ENCODE results near the gene DNAJB6.

The DNAJB6 gene

GRCh38 chr7:157411580-157411979 lies 74.8 kb downstream of the DNAJB6 start:
- DNase-seq, result no peak

DNA sequence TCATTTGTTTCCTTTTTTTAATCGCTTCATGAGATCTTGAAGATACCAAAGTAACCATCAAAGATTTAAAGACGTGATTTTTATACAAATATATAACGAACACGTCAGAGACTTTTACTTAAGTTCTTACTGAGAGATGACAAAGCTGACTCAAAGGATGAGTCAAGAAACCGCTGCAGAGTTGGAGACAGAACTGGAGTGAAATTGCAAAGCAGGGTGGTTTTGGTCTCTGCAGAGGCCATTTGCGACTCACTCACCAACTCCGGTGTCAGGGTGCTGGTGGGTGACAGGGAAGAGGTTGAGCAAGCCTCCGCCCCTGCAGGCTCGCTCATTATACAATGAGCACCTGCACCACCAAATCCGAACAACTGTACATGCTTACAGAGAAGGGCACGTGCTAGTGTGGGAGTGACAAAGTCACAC lies 75.2 kb downstream of the DNAJB6 start:
- no peak for DNase-seq

DNA sequence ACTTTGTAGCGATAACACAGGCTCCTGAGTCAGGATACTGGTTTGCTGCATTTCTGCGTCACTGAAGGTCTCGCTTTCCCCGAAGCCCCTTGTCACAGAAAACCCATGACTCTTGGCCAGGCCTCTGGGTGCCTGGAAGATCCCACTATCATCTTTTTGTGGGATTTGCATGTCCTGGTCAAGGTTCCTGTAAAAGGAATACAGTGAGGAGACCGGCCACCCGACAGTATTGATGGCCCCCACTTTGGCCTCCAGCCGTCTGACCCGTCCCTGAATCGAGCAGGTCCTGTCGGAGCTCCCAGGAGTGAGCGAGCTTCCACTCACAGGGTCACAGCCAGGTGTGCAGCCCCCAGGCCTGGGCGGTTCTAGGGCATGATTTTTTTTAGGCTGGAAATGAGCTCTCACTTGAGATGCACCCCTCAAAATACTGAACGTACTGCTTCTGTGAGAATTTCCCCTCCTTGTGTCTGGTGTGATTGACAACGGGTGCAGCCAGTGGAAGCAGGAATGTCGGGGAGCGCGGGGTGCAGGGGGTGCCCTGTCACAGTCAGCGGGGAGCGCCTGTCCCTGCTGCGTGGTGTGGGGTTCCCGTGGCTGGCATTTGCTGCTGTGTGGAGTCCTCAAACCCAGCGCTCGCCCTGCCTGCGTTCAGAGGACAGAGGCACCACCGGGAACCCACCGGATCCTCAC lies 75.8 kb downstream of the DNAJB6 start:
- no peak for DNase-seq

GRCh38 chr7:157413881-157414701 lies 77.3 kb downstream of the DNAJB6 start:
- no peak for DNase-seq

- no peak for DNase-seq
Measured at GRCh38 chr7:157414702-157415096, 77.9 kb downstream of the DNAJB6 start.

DNA sequence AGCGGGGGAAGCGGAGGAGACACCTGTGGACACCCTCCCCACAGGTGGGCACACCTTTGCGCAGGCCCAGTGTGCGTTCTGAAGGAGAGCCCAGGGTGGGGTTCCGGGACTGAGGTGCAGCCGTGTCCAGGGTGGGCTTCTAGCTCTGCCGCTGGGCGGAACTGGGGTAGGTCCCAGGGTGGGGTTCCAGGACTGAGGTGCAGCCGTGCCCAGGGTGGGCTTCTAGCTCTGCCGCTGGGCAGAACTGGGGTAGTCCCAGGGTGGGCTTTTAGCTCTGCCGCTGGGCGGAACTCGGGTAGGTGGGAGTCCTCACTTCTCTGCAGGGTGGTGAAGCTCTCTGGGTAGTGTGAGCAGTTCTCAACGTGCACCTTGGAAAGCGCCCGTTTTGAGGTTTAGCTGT lies 78.7 kb downstream of the DNAJB6 start:
- DNase-seq, result no peak

DNA sequence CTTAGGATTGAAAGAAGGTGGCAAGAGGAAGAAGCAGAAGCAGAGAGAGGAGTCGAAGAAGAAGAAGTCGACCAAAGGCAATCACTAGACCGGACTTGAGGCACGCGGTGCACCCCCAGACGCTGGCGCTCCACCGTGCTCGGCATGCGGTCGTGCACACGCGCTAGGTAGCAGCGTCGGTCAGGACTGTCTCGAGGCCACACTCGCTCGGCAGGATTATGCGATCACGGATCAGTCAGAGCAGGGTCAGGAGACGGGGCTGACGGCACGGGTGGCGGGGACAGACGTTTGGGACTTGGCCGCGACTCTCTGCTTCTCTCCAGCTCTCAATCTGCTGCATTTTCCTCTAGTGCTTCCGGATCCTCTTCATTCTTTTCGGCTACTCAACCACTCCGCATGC lies 79.2 kb downstream of the DNAJB6 start:
- DNase-seq, result no peak

DNA sequence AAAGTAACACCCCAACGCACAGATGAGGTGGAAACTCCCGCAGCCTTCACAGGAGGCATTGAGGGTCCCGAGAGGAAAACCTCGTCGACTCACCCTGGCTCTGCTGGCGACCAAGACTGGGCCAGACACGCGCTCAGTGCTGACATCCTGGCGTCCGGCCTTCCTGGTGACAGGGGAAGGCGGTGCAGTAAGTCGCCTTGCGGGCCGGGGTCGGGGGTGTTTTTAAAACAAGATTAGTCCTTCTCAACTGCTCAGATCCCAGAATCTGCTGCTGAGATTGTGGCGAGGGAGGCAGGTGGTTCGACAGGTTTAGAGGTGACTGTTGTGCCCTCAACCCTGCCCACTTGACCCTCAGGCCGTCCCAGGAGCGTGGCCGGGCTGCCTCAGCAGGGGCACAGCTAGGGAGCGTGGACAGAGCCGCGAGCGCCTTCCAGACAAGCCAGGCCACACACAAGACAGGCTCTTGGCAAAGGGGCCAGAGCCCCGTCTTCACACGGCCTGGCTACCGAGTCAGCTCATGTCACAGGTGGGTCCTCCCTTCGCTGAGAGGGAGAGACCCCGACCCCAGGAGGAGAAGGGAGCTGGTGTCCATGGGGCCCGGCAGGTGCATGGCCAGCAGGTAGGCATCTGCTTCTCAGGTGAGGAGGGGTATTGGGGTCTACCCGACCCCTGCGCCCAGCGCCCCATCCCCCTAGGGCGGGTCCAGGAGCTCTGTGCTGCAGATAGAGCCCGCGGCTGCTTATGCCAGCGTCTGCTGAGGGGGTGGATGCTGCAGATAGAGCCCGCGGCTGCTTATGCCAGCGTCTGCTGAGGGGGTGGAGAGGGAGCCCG lies 81.6 kb downstream of the DNAJB6 start:
- no peak for DNase-seq

DNA sequence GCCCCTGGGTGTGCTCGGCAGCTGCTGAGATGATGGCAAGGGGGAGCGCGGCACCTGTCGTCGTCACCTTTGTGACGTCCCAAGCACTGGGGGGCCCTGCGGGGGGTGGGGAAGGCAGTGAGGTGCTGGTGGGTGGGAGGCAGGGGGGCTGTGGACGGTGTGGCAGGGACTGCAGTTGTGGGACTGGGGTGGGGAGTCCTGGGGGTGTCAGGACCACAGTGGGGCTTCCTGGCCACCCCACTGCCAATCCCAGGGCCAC lies 82.2 kb downstream of the DNAJB6 start:
- no peak for DNase-seq

GRCh38 chr7:157422279-157422678 lies 85.5 kb downstream of the DNAJB6 start:
- no peak for DNase-seq

DNA sequence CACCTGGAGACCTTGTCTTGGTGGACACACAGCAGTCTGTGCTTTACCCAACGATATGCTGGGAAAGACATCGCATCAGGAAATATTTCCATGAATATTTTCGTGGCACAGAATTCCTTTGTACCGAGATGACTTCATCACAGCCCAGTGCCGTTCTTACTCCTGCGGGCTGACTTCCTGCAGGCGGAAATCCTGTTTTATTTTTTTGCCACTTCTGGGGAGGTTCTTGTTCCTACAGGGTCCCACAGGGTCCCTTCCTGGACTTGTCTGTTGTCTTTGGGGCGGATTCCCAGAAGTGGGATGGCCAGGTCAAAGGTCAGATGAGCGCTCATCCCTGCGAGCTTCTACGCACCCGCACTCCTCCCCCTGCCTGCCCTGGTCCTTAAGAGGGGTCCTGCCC lies 86.5 kb downstream of the DNAJB6 start:
- no peak for DNase-seq

GRCh38 chr7:157423886-157424565 lies 87.2 kb downstream of the DNAJB6 start:
- DNase-seq, result no peak

DNA sequence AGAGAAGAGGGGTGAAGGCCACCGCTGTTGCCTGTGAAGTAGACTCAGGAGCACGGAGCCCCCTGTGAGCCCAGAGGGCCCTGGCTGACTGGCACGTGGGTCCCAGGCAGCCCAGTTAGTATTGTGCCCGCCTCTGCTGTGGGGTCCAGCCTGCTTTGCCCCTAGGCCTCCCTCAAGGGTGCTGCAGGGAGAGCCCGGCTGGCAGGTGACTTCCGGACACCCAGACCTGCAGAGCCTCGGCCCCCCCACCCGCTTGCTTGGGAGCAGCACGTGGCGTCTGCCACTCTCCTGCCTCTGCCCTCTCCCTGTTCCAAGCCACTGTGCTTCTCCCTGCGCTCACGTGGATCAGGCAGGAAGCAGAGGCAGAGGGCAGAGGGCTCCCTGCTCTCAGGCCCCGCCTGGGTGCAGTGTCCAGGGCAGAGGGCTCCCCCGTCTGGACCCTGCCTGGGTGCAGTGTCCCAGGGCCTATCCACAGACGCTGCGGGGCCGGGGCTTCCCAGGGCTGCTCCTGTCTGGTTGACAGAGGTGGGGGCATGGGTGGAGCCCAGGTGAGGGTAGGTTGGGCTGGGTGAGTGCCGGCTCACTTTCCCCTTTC lies 88.4 kb downstream of the DNAJB6 start:
- DNase-seq, result no peak

DNA sequence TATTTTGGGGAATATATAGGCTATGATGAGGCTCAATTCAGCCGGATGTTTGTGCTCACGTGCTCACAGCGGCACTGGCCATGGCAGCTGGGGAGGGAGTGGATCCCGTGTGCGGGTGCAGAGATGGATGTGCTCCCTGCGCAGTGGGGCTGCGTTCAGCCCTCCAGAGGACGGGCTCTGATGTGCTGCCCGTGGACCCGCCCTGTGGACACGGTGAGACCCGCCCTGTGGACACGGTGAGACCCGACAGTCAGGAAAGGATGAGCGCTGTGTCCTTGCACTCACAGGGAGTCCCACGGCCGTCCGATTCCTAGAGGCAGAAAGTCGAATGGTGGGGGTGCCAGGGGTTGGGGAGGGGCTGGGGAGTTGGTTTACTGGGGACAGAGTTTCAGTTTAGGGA lies 89.0 kb downstream of the DNAJB6 start:
- DNase-seq, result no peak

DNA sequence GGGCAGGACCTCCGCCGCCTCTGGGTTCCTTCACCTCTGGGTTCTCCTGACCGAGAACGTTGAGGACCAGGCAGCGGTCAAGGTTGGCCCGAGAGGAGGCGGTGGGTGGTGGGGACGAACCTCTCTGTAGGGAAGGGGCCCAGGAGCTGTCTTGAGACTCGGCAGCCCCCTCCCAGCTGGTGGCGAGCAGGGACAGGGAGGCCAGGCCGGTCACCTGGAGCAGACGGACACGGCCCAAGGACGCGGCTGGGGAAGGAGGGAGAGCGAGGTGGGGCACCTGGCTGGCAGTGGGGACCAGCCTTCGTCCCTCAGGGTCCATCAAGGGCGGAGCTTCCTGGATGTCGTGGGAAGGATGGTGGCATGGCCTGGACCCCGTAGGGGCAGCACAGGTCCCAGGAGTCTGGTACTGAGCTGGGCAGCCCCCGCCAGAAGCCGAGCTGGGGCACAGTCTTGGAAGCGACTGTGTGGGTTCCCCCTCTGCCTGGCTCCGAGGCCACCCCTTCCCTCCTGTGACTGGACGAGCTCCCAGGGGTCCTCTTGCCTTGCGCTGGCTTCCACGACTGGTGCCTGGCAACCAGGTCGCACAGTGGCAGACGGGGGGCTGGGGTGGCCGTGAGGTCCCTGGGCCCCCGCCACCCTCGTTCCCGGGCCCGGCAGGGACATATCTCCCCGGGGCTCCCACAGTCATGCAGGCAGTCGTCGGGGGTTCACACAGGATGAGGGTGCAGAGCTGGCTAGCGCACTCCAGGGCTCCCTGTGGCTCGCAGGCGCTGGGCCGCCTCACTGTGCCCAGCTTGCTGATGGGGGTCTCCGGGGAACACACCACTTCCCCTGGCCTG lies 89.9 kb downstream of the DNAJB6 start:
- DNase-seq, result no peak

- DNase-seq, result no peak
Measured at GRCh38 chr7:157427811-157428553, 91.2 kb downstream of the DNAJB6 start.

GRCh38 chr7:157428554-157428945 lies 91.7 kb downstream of the DNAJB6 start:
- DNase-seq, result no peak

- DNase-seq, result peak; percentile 38
Measured at GRCh38 chr7:157429001-157429679, 92.3 kb downstream of the DNAJB6 start.

DNA sequence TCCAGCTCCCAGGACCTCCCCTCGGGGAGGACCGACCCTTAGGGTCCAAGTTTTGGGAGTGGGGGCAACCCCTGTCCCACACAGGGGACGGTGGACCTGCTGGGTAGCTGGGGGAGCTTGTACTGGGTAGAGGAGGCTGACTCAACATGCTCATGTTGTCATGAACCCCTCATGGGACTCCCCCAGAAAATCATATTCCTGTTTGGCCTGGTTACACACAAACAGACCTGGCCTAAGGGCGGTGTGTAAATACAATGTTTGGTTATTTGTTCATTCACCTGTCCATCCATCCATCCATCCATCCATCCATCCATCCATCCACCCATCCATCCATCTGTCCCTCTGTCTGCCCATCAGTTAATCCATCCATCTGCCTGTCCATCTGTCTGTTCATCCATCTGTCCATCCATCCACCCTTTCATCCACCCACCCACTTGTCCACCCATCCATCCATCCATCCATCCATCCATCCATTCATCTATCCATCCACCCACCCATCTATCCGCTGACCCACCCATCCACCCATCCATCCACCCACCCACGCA lies 92.9 kb downstream of the DNAJB6 start:
- no peak for DNase-seq

GRCh38 chr7:157430721-157431120 lies 93.9 kb downstream of the DNAJB6 start:
- DNase-seq, result no peak
